Measurements from ENCODE around the gene SCFD2. TPM values are rescaled to one million over a fixed set of nuclear protein-coding genes. Genes with fewer than 3 reads are reported as not detected.

Gene SCFD2
- total and polyA plus RNA-seq, 2 of the 8 experiments (the other 6 are each of a cell fraction or from before 2014, with no cell fraction given), result 6.2 to 10.2 TPM

- CTCF ChIA-PET (ENCODE audit: partially characterized antibody), result interaction anchor here (1.1 kb wide), 2 partner anchors 14 to 36 kb away, joined by 3 read pairs; no protein-coding TSS in a partner anchor
Measured at GRCh38 chr4:52946855-52947254, 419.0 kb downstream of the SCFD2 start.

More at GRCh38 chr4:52946855-52947254, 419.0 kb downstream of the SCFD2 start:
- Histone ChIP-seq H3K79me2 (ENCODE audit: control insufficient read depth in 1 of 2, insufficient read depth in 2 of 2, low read length in 2 of 2) (no peaks in the 10 kb centered on the region), H3K9ac (replicated peaks in 1 of 4; ENCODE audit: extremely low read depth in 1 of 4, low read depth in 3 of 4, low read length in 3 of 4) (no peak overlapping the region), H2BK15ac (ENCODE audit: low read length) (no peak overlapping the region), H3K56ac (replicated peaks; ENCODE audit: insufficient read length, low read depth, low read length) (no peak overlapping the region), H2BK120ac (replicated peaks; ENCODE audit: low read depth, low read length) (no peak overlapping the region), H3K4me1 (replicated peaks in 1 of 4; ENCODE audit: control insufficient read depth in 3 of 4, insufficient read depth in 4 of 4, low read length in 3 of 4) (peaks cover 0 to 6% (median 3%) of the 10 kb centered on the region in 4 experiments; a peak in 3 of 7 replicates), H2AFZ (ENCODE audit: low read length) (no peak overlapping the region), H2AK5ac (ENCODE audit: low read depth, low read length) (no peak overlapping the region), H2BK12ac (ENCODE audit: low read depth, low read length) (peak overlapping the region; percentile 14; the same call in 1 of the 2 replicates), H3K4me3 (ENCODE audit: extremely low read depth in 1 of 4, insufficient read depth in 2 of 4, low read depth in 3 of 4, low read length in 4 of 4) (no peak overlapping the region), H3K9me3 (ENCODE audit: insufficient read depth in 2 of 2, low read depth in 1 of 2, low read length in 1 of 2) (no peaks in the 10 kb centered on the region), H3K23ac (ENCODE audit: insufficient read length) (no peak overlapping the region), H3K14ac (ENCODE audit: insufficient read length) (no peak overlapping the region), H3K4ac (replicated peaks; ENCODE audit: insufficient read length, low read depth, low read length) (no peak overlapping the region), H3K4me2 (ENCODE audit: insufficient read depth in 1 of 2, low read depth in 2 of 2, low read length in 2 of 2) (no peak overlapping the region), H2BK5ac (ENCODE audit: low read depth, low read length) (no peak overlapping the region), H3K27ac (ENCODE audit: low read depth, low read length) (no peak overlapping the region), H3K23me2 (ENCODE audit: low read depth, low read length) (no peaks in the 10 kb centered on the region), H4K20me1 (replicated peaks in 1 of 2; ENCODE audit: control insufficient read depth in 1 of 2, insufficient read depth in 2 of 2, low read length in 2 of 2) (no peaks in the 10 kb centered on the region), H3K36me3 (ENCODE audit: control insufficient read depth in 2 of 4, insufficient read depth in 4 of 4, low read length in 3 of 4) (no peaks in the 10 kb centered on the region), H4K5ac (ENCODE audit: insufficient read length, low read depth, low read length) (no peak overlapping the region), H2BK20ac (ENCODE audit: low read length) (0 out of 2 replicates have a peak overlapping the region, but pooled peaks have one; percentile 55), H4K91ac (replicated peaks; ENCODE audit: insufficient read length, low read length) (no peak overlapping the region), H3K18ac (ENCODE audit: extremely low read depth, low read length) (no peak overlapping the region), H3K27me3 (replicated peaks in 1 of 4; ENCODE audit: control insufficient read depth in 3 of 4, extremely low read depth in 1 of 4, insufficient read depth in 3 of 4, low read length in 3 of 4) (no peaks in the 10 kb centered on the region), H4K8ac (ENCODE audit: extremely low read depth, insufficient read depth, low read length) (no peak overlapping the region), H3K79me1 (ENCODE audit: low read depth, low read length) (no peaks in the 10 kb centered on the region)
- no peak for FAIRE-seq
- TF ChIP-seq HDAC2 (IDR thresholded peaks at IDR 0.05; ENCODE audit: borderline replicate concordance in 1 of 2, low read depth in 2 of 2, low read length in 2 of 2) (no peak), JUN (IDR thresholded peaks at IDR 0.05; ENCODE audit: low read depth, low read length) (no peak), RNF2 (IDR thresholded peaks at IDR 0.05; ENCODE audit: borderline replicate concordance, low read depth, low read length, missing control alignments, poor library complexity, severe bottlenecking) (no peak), TCF12 (IDR thresholded peaks at IDR 0.05; ENCODE audit: low read depth, low read length) (no peak), GABPA (IDR thresholded peaks at IDR 0.05; ENCODE audit: borderline replicate concordance, insufficient read depth, low read length) (no peak), SP1 (IDR thresholded peaks at IDR 0.05; ENCODE audit: low read depth, low read length) (no peak), YY1 (IDR thresholded peaks at IDR 0.05; ENCODE audit: low read depth, low read length) (no peak), BCL11A (IDR thresholded peaks at IDR 0.05; ENCODE audit: low read depth in 2 of 2, low read length in 2 of 2) (no peak), CBX5 (IDR thresholded peaks at IDR 0.05; ENCODE audit: low read depth, low read length) (no peak), KDM4A (IDR thresholded peaks at IDR 0.05; ENCODE audit: low read depth, low read length, severe bottlenecking) (no peak), EZH2 (IDR thresholded peaks at IDR 0.05; ENCODE audit: low read depth, low read length, severe bottlenecking) (no peak), CEBPB (IDR thresholded peaks at IDR 0.05; ENCODE audit: low read depth, low read length) (no peak), RXRA (IDR thresholded peaks at IDR 0.05; ENCODE audit: insufficient read depth, low read depth, low read length) (no peak), SIX5 (IDR thresholded peaks at IDR 0.05; ENCODE audit: low read depth, low read length) (no peak)
- POLR2A ChIA-PET (ENCODE audit: partially characterized antibody), result no interaction called here
- WGBS, 2 experiments (ENCODE audit: extremely low coverage in 1 of 2, insufficient coverage in 1 of 2, insufficient read length in 1 of 2, insufficient replicate concordance in 2 of 2, low coverage in 1 of 2, low lambda C conversion rate in 2 of 2, missing lambda C conversion rate in 1 of 2), result 93% methylated on average over 4 of the region's 4 CpGs; no CpG with 5 or more reads in 1 of the 2 experiments
- DNase-seq (ENCODE audit: low read depth in 1 of 2, low spot score in 2 of 2), result no peak

Measured in H1 (cell line).